HG03575 (cell line): ENCODE results near the gene RPL31.

ENCODE experiments used
- ATAC-seq: cut with Tn5 transposase; IDR thresholded peaks from one replicate; pipeline ENCODE4 v1.9.1; 2021; ENCODE audit not compliant: unreplicated experiment, insufficient number of reproducible peaks, low FRiP score; ENCODE audit errors: extremely low read depth

RPL31 gene

DNA sequence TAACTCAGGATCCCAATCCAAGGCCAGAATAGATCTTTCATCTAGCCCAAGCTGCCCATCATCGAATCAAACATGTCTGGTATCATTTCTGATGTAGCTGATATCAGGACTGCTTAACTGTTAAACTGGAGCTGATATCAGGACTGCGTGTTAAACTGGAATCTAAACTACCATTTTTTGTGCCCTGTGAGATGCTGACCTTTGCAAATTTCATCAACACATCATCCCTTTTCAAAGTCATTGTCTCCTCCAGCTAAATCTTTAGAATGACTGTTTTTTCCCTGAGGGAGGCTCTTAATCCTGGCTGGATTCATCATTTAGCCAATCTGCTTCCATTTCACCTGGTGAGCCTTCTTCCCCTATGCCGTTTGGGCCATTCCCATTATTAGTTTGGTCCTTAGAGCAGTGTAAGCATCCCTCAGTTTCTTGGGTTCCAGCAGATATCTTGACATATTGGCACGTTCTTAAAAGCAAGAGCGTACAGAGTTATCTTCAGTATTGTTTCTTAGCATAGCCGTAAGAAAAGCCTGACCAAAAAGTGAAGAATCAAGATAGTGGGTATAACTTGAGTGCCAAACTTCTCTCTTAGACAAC is 12.3 kb downstream of the RPL31 start:
- ATAC-seq, result no peak

GRCh38 chr2:101017371-101017770 is 15.3 kb downstream of the RPL31 start:
- ATAC-seq, result no peak

DNA sequence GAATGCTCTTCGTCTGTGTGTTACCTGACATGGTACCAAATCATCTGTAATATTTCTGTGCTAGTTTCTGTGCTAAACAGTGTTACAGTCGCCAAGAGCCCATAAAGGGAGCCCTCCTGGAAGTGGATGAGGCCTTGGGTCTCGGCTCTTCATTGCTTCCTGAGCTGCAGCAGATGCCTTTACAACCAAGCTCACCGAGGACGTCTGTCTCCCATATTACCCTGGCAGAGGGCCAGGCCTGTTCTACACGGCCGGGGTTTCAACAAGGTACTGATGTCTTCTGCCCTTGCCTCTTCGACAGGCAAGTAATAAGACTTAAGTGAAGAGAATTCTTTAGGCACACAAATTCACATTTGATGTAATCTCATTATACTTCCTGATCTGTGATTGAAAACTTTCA is 16.8 kb downstream of the RPL31 start:
- ATAC-seq, result no peak

GRCh38 chr2:101022221-101022620 is 20.1 kb downstream of the RPL31 start:
- ATAC-seq, result no peak

DNA sequence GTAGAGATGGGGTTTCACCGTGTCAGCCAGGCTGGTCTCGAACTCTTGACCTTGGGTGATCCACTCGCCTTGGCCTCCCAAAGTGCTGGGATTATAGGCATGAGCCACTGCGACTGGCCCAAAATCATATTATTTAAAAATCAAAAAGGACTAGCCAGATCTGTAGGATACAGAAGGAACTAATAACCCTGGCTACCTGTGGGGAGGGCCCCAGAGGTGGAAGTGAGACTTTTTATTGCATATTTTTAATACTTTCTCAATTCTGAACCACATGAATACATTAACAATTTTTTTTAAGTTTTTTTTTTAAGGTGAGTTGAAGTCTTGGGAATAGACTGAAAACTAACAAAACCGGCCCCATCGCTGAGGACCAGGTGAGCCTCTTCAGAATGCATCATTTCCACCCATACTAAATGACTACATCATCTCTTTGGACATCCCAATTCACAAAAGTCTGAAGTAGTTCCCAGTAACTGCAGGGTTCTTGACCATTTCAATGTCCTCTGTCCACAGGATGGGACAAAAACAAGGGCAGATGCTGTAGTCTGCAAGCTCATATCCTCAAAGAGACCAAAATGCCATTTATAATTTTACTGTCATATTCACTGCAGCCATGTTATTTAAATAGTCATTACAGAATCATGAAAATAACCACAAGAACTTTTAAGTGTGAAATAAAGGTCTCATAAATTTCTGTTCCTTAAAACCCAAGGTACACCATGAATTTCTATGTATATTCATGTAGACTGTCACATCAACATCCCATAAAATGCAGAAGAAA is 21.4 kb downstream of the RPL31 start:
- no peak for ATAC-seq

GRCh38 chr2:101025561-101025960 is 23.5 kb downstream of the RPL31 start:
- no peak for ATAC-seq

DNA sequence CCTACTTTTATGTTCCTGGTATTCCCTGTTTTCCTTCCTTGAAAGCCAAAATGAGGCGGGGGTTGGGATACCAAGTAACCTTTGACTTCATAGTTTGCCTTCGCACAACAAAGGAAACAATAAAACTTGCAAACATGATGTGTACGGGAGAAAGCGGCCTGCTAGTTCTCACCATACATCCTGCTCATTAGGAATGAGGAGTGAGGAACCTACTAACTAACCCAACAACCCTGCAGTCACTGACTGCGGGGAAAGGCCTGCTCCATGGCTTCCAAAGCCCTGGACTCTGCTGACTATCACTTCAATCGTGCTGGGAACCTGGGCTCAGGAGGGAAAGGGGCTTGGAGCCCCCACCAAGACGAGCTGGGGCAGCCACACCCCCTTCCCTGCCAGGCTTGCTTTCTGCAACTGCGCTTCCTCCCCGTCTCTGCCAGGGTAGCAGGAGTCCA is 24.2 kb downstream of the RPL31 start:
- ATAC-seq, result no peak

DNA sequence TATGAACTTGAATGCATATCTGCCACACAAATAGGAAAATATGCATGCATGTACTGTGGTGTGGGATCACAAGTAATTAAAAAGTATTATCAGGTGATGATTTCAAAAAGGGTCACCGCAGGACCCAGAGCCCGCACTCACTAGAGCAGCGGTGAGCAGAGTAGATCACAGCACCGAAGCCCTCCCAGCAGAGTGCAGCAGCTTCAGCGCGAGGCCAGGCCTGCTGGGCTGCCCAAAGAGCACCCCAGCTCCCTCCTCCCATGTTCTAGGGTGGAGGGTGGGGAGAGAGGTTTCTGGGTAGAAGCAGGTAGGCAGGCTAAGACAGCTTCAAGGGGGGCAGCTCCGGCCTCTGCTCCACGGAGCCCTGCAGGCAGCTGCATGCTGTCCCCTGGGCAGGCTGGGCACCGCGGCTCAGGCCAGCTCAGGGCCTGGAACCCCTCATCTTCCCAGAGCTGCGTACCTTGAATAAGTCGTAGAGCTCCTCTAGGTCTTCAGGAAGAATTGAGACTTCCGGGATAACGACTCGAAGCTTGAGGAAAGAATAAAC is 24.9 kb downstream of the RPL31 start:
- no peak for ATAC-seq

DNA sequence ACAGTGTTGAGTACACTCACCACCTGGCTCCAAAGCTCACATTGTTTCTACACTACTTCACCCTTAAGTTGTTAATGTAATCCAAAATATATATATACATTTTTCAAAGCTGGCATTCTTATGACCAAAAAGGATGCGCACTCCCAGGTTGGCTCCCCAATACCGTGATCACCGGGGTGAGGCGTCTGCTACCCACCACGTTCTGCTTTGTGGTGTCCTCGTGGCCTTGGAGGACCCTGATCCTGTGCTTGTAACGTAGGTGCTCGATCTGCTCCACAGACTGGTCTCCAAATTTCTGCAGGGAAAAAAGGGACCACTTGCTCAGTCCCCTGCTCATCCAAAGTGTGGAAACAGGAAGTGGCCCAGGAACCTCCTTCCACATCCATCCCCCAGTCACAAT is 25.8 kb downstream of the RPL31 start:
- no peak for ATAC-seq

- ATAC-seq, result no peak
These were observed 28.9 kb downstream of the RPL31 start for GRCh38 chr2:101030866-101031554.

- no peak for ATAC-seq
These were observed 30.1 kb downstream of the RPL31 start for GRCh38 chr2:101032084-101032776.

DNA sequence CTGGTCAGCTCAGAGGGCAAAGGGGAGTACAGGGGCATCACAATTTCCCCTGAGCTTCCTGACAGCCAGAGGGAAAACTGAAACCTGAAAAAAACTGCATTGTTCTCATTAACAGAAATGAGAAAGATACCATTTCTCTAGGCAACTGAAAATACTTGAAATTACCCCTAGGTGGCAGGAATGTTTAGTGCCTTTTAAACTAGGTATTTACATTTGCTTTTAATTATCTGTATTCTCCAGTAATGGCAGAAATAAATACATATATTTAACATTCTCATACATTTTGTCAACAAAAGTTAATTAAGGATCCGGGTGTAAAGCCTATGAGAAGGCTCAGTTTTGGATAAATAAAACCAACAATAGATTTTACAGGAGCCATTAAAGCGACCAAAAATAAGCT is 34.5 kb downstream of the RPL31 start:
- no peak for ATAC-seq

DNA sequence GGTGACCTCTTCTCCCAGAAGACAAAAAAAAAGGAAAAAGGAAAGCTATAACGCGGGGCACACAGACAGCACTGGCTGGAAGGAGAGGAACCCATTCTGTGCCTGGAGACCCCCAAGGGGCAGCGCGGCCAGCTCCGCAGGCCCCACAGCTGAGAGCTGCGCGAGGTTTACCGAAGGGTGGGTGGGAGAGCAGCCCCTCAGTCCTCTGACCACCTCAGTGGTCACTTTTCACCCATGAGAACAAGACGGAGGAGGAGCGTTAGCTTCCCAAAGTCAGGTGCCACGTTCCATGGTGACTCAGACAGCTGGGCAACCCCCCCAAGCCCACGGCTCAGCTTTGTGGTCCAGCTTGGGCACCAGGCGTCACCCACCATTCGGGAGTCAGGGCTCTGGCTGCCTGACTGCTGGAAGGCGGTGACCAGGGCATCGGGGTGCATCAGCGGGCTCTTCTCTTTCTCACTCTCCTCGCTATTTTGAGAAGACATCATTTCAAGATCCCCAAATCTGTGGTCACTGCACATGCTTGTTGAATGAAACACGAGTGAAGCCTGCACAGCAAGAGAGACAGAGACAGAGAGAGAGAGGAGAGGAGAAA is 35.2 kb downstream of the RPL31 start:
- no peak for ATAC-seq

DNA sequence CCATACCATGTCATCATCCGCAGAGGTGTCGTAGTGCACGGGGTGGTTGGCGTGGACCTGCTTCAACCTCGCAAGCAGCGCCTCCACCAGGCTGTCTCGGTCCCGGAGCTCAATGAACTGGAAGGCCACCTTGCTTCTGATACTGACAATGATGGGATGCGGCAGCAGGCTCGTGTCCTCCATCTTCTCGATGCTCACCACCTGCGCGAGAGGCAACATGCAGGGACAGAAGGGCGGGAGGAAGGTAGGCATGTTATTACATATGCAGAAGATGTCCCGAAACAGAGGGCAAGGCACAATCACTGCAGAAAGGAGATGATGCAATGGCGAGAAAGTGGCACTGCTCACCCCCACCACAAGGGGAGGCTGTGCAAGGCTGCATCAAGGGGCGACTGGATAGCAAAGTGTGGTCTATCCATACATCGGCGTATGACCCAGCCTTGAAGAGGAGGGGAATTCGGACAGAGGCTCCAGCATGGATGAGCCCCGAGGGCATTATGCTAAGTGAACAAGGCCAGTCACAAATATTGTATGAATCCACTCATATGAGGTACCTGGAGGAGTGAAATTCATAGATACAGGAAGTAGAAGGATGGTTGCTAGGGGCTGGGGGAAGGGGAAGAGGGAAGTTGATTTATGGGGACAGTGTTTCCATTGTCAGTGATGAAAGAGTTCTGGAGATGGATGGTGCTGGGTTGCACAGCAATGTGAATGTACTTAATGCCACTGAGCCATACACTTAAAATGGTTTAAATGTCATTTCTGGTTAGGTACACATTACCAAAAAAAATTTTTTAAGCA is 36.6 kb downstream of the RPL31 start:
- ATAC-seq, result no peak

DNA sequence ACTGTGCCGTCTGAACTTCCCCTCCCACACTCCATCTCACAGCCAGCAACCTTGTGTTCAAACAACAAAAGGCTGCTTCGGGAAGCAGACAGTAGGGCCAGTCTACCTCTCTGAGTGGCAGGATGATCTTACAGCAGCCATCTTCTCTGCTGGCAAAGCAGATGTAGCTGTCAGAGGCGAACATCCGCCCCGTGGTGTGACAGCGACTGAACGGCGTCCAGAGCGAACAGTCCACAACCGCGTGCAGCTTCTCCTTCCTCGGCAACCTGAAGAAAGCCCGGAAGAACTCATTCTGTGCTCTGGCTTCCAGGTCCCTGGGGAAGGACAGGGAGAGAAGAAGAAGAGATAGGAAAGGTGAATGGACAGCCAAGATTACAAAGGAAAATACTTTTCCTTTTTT is 38.0 kb downstream of the RPL31 start:
- no peak for ATAC-seq

DNA sequence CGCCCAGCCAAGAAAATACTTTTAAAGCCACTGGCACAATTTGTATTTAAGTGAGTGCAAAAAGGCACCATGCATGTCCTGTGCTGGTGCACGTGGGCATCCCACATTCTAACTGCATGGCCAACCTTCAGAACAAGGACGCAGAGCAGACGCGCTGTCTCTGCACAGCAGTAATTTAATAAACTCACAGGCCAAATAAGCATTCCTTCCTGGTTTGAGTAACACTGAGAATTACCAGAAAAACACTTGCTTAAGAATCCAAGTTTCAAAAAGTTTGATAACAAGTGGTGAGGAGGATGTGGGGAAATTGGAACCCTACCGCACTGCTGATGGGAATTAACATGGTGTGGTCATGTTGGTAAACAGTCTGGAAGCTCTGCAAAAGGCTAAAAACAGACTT is 38.7 kb downstream of the RPL31 start:
- no peak for ATAC-seq

GRCh38 chr2:101041413-101041812 is 39.3 kb downstream of the RPL31 start:
- no peak for ATAC-seq

DNA sequence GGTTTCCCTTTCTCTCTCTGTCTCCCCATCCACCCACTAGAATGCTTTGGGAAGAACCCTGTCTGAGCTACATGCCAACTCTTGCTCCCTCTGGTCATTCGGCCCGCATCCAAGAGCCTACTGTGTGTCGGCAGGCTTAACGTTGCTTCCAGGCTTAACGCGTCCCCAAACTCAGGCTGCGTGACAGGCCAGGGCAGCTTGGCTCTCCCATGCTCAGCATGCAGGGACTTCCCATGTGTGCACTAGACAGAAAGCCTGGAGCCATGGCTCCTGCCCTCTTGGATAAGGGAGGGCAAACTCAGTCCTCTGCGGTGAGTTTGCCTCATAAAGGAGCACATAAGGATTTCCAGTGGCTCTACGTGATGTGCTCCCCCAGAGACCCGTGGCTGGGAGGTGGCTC is 43.2 kb downstream of the RPL31 start:
- ATAC-seq, result no peak
